ENCODE results near the gene ATF4.
A peak's percentile ranks its signal among the peaks of the same experiment; 100 is the strongest.

Gene ATF4

DNA sequence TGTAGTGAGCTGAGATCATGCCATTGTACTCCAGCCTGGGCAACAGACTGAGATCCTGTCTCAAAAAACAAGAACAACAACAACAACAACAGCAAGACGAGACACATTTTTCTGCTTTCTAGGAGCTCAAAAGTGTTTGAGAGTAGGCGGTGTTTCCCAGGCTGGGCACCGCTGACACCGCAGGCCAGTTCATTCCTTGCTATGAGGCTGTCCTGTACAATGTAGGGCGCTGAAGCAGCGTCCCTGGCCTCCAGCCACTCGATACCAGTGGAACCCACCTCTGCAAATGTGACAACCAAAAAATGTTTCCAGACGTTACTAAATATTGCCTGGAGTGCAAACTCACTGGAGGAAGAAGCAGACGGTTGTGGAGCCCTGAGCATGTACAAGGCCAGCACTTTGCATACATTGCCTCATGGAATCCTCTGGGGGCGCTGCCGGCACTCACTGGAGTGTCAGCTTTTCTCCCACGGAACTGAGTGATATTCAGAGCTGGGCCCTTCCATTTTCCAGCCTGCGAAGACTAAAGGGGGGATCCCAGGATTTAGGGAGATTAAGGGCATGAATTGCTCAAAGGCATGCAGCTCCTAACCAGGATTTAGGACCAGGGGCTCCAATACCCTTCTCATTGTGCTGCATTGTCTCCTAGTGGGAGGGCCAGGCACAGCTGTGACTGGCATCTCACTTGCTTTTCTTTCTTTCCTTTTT is 24.1 kb upstream of the ATF4 start:
- Histone ChIP-seq H3K4me3 (replicated peaks; ENCODE audit: low read depth, low read length) (no peak overlapping the region), H3K27me3 (replicated peaks; ENCODE audit: control insufficient read depth, insufficient read depth, low read length) (no peaks in the 10 kb centered on the region), H3K36me3 (ENCODE audit: control insufficient read depth, insufficient read depth, low read length) (peaks cover 6% of the 10 kb centered on the region)
- DNase-seq (ENCODE audit: extremely low read depth, insufficient read length): no peak
- TF ChIP-seq, protein P1, sequence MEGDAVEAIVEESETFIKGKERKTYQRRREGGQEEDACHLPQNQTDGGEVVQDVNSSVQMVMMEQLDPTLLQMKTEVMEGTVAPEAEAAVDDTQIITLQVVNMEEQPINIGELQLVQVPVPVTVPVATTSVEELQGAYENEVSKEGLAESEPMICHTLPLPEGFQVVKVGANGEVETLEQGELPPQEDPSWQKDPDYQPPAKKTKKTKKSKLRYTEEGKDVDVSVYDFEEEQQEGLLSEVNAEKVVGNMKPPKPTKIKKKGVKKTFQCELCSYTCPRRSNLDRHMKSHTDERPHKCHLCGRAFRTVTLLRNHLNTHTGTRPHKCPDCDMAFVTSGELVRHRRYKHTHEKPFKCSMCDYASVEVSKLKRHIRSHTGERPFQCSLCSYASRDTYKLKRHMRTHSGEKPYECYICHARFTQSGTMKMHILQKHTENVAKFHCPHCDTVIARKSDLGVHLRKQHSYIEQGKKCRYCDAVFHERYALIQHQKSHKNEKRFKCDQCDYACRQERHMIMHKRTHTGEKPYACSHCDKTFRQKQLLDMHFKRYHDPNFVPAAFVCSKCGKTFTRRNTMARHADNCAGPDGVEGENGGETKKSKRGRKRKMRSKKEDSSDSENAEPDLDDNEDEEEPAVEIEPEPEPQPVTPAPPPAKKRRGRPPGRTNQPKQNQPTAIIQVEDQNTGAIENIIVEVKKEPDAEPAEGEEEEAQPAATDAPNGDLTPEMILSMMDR (IDR thresholded peaks at IDR 0.05; ENCODE audit: insufficient read depth, low read length, poor library complexity, severe bottlenecking): peak; percentile 90

DNA sequence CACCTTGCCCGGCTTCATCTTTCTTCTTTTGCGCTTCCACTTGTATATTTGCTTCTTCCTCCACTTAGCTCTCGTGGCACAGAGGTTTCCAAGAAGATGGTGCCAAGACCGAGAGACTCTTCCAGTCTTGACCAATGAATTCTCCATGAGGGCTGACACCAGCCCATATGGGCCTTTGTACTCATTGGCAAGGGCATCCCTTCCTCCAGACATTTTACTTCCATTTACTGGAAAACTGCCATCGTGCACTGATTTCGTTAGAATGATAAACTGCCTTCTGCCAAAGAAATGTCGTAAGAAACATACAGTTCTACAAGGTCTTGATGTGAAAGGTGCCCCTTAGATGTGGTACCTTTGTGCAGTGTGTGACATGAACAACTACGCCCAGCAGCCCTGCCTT is 22.9 kb upstream of the ATF4 start:
- H3K27me3 ChIP-seq (replicated peaks; ENCODE audit: control insufficient read depth, insufficient read depth, low read length): no peaks in the 10 kb centered on the region
- no peaks in the 10 kb centered on the region for H3K36me3 ChIP-seq (ENCODE audit: control insufficient read depth, insufficient read depth, low read length)
- no peak for DNase-seq (ENCODE audit: extremely low read depth, insufficient read length)
- no peak overlapping the region for H3K4me3 ChIP-seq (replicated peaks; ENCODE audit: low read depth, low read length)
- TF ChIP-seq, protein P1 (IDR thresholded peaks at IDR 0.05; ENCODE audit: insufficient read depth, low read length, poor library complexity, severe bottlenecking): no peak

DNA sequence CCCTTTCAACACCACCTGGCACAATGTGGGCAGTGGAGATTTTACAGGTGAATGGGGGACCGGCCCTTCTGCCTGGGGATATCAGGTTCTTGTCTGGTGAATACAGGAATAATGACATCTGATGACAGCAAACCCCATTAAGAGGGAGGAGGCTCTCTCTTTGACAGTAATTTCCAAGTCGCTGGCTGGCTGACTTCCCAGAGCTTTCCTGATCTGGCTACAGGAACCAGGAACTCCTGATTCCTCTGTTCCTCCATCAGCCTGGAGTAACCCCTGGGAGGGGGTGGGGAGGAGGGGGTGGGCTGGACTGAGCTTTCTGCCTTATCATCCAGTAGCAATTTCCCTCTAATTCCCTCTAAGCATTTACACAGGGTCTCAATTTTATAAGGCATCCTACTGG is 22.0 kb upstream of the ATF4 start:
- Histone ChIP-seq H3K27me3 (replicated peaks; ENCODE audit: control insufficient read depth, insufficient read depth, low read length) (no peaks in the 10 kb centered on the region), H3K4me3 (replicated peaks; ENCODE audit: low read depth, low read length) (no peak overlapping the region), H3K36me3 (ENCODE audit: control insufficient read depth, insufficient read depth, low read length) (no peaks in the 10 kb centered on the region)
- TF ChIP-seq, protein P1 (IDR thresholded peaks at IDR 0.05; ENCODE audit: insufficient read depth, low read length, poor library complexity, severe bottlenecking): no peak
- DNase-seq (ENCODE audit: extremely low read depth, insufficient read length): no peak

DNA sequence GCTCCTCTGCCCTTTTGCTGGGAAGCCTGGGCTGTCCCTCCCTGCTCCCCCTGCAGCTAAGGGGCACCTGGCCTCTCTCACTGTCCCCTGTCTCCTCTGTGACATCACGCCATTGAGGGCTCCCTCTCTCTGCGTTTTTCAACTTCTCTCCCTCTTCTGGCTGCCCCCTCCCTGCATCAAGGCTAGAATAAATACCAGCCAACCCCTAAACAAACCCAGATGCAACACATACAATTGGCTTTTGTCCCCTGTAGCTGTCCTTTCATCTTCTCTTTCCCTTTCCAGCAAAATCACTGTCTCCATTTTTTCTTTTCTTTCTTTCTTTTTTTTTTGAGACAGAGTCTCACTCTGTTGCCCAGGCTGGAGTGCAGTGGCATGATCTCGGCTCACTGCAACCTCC is 21.6 kb upstream of the ATF4 start:
- Histone ChIP-seq H3K36me3 (ENCODE audit: control insufficient read depth, insufficient read depth, low read length) (no peaks in the 10 kb centered on the region), H3K4me3 (replicated peaks; ENCODE audit: low read depth, low read length) (no peak overlapping the region), H3K27me3 (replicated peaks; ENCODE audit: control insufficient read depth, insufficient read depth, low read length) (no peaks in the 10 kb centered on the region)
- no peak for DNase-seq (ENCODE audit: extremely low read depth, insufficient read length)
- TF ChIP-seq, protein P1 (IDR thresholded peaks at IDR 0.05; ENCODE audit: insufficient read depth, low read length, poor library complexity, severe bottlenecking): no peak

DNA sequence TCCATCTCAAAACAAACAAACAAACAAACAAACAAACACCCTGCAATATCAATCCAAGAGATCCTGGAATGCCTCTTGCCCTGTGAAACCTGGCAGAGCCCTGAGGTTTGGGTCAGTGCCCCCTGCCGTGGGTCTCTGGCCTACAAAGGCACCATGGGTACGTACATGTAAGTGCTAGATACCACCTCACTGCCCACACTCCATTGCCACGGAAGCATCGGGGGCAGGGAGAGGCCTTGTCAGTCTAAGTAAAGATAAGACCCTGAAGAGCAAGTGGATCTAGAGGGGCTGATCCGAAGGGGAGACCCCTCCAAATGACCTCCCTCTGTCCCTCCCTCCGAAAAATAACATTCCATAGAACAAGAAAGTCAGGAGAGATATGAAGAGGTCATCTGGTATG is 20.3 kb upstream of the ATF4 start:
- no peaks in the 10 kb centered on the region for H3K27me3 ChIP-seq (replicated peaks; ENCODE audit: control insufficient read depth, insufficient read depth, low read length)
- no peak overlapping the region for H3K4me3 ChIP-seq (replicated peaks; ENCODE audit: low read depth, low read length)

More for the DNA sequence above, 20.3 kb upstream of the ATF4 start:
- DNase-seq (ENCODE audit: extremely low read depth, insufficient read length): no peak
- H3K36me3 ChIP-seq (ENCODE audit: control insufficient read depth, insufficient read depth, low read length): peaks cover 5% of the 10 kb centered on the region
- TF ChIP-seq, protein P1 (IDR thresholded peaks at IDR 0.05; ENCODE audit: insufficient read depth, low read length, poor library complexity, severe bottlenecking): no peak

Measured in GM06990 (cell line).